Ovary (tissue), 3 donors: ENCODE measurements around the gene PEX14.

Experiments
- EP300 ChIP-seq: sonication (generic); formaldehyde crosslinking; IDR thresholded peaks from one replicate; pipeline ENCODE4 v1.6.1; 2017; ENCODE audit warnings: antibody characterized with exemption
- POLR2A ChIP-seq: fragments of 450-650 bp; IDR thresholded peaks from one replicate; pipeline ENCODE4 v1.6.1; 2017; ENCODE audit warnings: antibody characterized with exemption, mild to moderate bottlenecking, moderate library complexity
- TF ChIP-seq, protein P1 (sequence below), 3 donors: fragments of 450-650 bp in 2 of 3; fragments of 200-600 bp in 1 of 3; IDR thresholded peaks; one replicate each; pipeline versions ENCODE4 v1.5.1 to v1.8.0; 2016 to 2022; ENCODE audit warnings: antibody characterized with exemption in 3 of 3, mild to moderate bottlenecking in 1 of 3
- donor health status: DM: no; HTN: no; CAD: no.

DNA sequence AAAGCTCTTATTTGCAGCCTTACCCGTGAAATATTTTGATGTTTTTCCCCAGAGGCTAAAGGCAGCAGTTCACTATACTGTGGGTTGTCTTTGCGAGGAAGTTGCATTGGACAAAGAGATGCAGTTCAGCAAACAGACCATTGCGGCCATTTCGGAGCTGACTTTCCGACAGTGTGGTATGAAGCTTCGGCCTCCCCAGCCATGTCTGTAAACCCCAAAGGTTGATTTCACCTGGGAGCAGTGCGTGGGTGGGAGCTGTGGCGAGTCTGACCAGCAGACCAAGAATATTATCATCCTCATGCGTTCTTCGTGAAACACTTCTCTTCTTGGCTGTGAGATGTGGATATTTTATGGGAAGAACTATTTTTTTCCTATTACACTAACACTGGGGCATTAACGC is 41.0 kb upstream of the PEX14 start:
- TF ChIP-seq, protein P1, sequence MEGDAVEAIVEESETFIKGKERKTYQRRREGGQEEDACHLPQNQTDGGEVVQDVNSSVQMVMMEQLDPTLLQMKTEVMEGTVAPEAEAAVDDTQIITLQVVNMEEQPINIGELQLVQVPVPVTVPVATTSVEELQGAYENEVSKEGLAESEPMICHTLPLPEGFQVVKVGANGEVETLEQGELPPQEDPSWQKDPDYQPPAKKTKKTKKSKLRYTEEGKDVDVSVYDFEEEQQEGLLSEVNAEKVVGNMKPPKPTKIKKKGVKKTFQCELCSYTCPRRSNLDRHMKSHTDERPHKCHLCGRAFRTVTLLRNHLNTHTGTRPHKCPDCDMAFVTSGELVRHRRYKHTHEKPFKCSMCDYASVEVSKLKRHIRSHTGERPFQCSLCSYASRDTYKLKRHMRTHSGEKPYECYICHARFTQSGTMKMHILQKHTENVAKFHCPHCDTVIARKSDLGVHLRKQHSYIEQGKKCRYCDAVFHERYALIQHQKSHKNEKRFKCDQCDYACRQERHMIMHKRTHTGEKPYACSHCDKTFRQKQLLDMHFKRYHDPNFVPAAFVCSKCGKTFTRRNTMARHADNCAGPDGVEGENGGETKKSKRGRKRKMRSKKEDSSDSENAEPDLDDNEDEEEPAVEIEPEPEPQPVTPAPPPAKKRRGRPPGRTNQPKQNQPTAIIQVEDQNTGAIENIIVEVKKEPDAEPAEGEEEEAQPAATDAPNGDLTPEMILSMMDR (IDR thresholded peaks at IDR 0.05), result no peak
- no peak for TF ChIP-seq POLR2A
- TF ChIP-seq EP300, result no peak
